ENCODE data around the gene BAK1. TPM values are rescaled to one million over a fixed set of nuclear protein-coding genes. Genes with fewer than 3 reads are reported as not detected.

The BAK1 gene
- total and polyA plus RNA-seq, 2 of the 13 experiments (the other 11 are each of a cell fraction or from before 2014, with no cell fraction given): 15.0 to 23.8 TPM

- TF ChIP-seq ELK4 (CRISPR knock-in tag; IDR thresholded peaks at IDR 0.05; ENCODE audit: borderline replicate concordance) (no peak), SETDB1 (CRISPR knock-in tag; IDR thresholded peaks at IDR 0.05; ENCODE audit: borderline replicate concordance) (no peak), KLF15 (CRISPR knock-in tag; IDR thresholded peaks at IDR 0.05; ENCODE audit: borderline replicate concordance) (no peak), ZNF891 (CRISPR knock-in tag; IDR thresholded peaks at IDR 0.05) (no peak; the same call in 1 of the 2 replicates), ZNF589 (CRISPR knock-in tag; conservative IDR thresholded peaks at IDR 0.05) (peak; percentile 66; the same call in 1 of the 2 replicates), MTA3 (CRISPR knock-in tag; IDR thresholded peaks at IDR 0.05) (no peak), ZNF766 (CRISPR knock-in tag; IDR thresholded peaks at IDR 0.05; ENCODE audit: borderline replicate concordance) (0 out of 2 replicates have a peak, but pooled peaks have one; percentile 63), ZNF430 (CRISPR knock-in tag; IDR thresholded peaks at IDR 0.05) (no peak), SOX5 (CRISPR knock-in tag; IDR thresholded peaks at IDR 0.05; ENCODE audit: borderline replicate concordance) (peak; percentile 57; the same call in 1 of the 2 replicates), RFX3 (CRISPR knock-in tag; IDR thresholded peaks at IDR 0.05) (no peak), REL (CRISPR knock-in tag; conservative IDR thresholded peaks at IDR 0.05) (no peak), NR3C1 (CRISPR knock-in tag; IDR thresholded peaks at IDR 0.05) (no peak), ZNF670 (CRISPR knock-in tag; IDR thresholded peaks at IDR 0.05; ENCODE audit: borderline replicate concordance) (peak; percentile 32), SYNCRIP (IDR thresholded peaks at IDR 0.05; ENCODE audit: insufficient read depth, low read depth, low read length) (no peak), RBM39 (IDR thresholded peaks at IDR 0.05; ENCODE audit: low read depth, low read length, poor library complexity, severe bottlenecking) (peak; percentile 17), GLI4 (CRISPR knock-in tag; IDR thresholded peaks at IDR 0.05; ENCODE audit: borderline replicate concordance) (no peak; the same call in 1 of the 2 replicates), LRRFIP1 (CRISPR knock-in tag; conservative IDR thresholded peaks at IDR 0.05) (no peak), KDM5A (IDR thresholded peaks at IDR 0.05; ENCODE audit: borderline replicate concordance, low read length) (no peak), ZNF232 (CRISPR knock-in tag; IDR thresholded peaks at IDR 0.05; ENCODE audit: borderline replicate concordance) (0 out of 2 replicates have a peak, but pooled peaks have one; percentile 52), IRF9 (CRISPR knock-in tag; IDR thresholded peaks at IDR 0.05; ENCODE audit: borderline replicate concordance) (0 out of 2 replicates have a peak, but pooled peaks have one; percentile 2), STAT6 (CRISPR knock-in tag; IDR thresholded peaks at IDR 0.05; ENCODE audit: borderline replicate concordance) (peak; percentile 79; the same call in 1 of the 2 replicates)
Measured at GRCh38 chr6:33589731-33590530, 9.9 kb upstream of the BAK1 start (continued).

Measured in HepG2 (cell line).